Activated naive CD4-positive, alpha-beta T cell treated with anti-CD3 and anti-CD28 coated beads, Interleukin-2, amount 50 U/mL, for 72 hours (primary cell): ENCODE results near the gene NTNG1. TPM values are rescaled to one million over a fixed set of nuclear protein-coding genes. Genes with fewer than 3 reads are reported as not detected.
"Not testable (repeated sequence)": the region's sequence is repeated elsewhere in the genome, so short reads cannot be mapped to it uniquely, and the experiment has no call there.

Experiments used
- ATAC-seq, 2 donors: fragments of 150-1000 bp; cut with Tn5 transposase; 2 replicates each; pipeline ENCODE4 v1.10.0; 2021; ENCODE audit warnings: mild to moderate bottlenecking in 2 of 2, moderate library complexity in 2 of 2
- DNase-seq, 2 donors: peaks; one replicate each; pipeline ENCODE4 v3.0.0; 2021 to 2022; ENCODE audit warnings: low spot score in 2 of 2
- H3K27ac Mint-ChIP-seq, 2 donors: one replicate each; pipeline ENCODE4 v1.8.0; 2022; ENCODE audit warnings: mild to moderate bottlenecking in 2 of 2, mixed read lengths in 2 of 2
- H3K36me3 Mint-ChIP-seq, 2 donors: one replicate each; pipeline ENCODE4 v1.8.0; 2022; ENCODE audit warnings: mixed read lengths in 2 of 2
- H3K9me3 Mint-ChIP-seq, 2 donors: one replicate each; pipeline ENCODE4 v1.8.0; 2022; ENCODE audit warnings: mixed read lengths in 2 of 2
- total RNA-seq, 2 donors: library from RNA; stranded (reverse); gene quantifications; one replicate each; pipeline ENCODE4 v1.2.3, GENCODE V29; 2022

The NTNG1 gene
- total RNA-seq, 2 donors from 2014 or later, result 0.25 TPM; not detected in 1

DNA sequence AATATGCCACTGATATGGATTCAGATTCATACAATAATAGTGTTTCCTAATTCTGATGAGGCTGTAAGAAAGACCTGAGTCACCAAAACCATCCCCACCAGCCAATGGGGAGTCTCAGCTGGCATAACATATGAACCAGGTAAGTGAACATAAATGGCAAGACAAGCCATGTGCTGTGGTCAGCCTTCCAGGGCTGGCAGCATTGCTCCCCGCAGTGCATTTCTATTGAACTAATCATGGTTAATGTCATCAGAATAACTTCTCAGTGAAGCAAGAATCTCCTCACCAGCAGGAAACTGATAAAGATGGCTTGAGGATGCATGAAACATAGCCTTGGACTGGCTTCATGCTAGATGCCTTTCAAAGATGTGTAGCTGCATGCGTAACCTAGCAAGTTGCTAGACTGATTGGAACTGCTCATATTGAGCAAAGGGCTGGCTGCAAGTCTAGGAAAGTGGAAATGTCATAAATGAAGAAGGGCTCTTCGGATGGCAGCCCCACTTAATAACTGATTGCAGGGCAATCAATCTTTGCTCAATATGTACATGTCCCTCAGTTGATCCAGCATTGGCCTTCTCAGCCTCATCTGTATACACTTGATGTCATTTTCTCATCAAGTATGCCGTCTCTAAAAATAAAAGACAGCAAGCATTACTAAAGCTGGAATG lies 88.0 kb downstream of the NTNG1 start:
- H3K27ac Mint-ChIP-seq, result no peak overlapping the region
- ATAC-seq (no peak), DNase-seq (no peak)
- peaks cover 0 to 5% of the 10 kb centered on the region in 2 donors for H3K9me3 Mint-ChIP-seq
- H3K36me3 Mint-ChIP-seq, result no peaks in the 10 kb centered on the region

DNA sequence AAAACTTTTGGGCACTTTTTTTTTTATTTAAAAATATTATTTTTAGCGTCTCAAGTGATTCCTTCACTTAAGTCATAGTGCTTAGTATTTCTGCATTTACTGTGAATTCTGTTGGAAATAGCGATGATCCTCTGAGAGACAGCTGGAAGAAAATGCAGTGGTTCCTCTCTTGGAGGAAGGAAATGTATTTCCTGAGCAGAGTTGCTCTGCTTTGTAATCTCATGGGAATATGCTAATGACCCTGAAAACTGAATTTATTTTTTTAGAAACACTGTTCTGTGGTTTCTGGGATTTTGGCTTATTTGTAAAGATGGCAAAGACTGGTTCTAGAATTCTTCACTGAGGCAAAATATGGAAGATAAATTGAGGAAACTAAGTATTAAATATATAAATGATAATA lies 88.9 kb downstream of the NTNG1 start:
- ATAC-seq (no peak), DNase-seq (no peak)
- no peak overlapping the region for H3K27ac Mint-ChIP-seq
- H3K36me3 Mint-ChIP-seq, result no peaks in the 10 kb centered on the region
- H3K9me3 Mint-ChIP-seq, result peaks cover 0 to 5% of the 10 kb centered on the region in 2 donors

DNA sequence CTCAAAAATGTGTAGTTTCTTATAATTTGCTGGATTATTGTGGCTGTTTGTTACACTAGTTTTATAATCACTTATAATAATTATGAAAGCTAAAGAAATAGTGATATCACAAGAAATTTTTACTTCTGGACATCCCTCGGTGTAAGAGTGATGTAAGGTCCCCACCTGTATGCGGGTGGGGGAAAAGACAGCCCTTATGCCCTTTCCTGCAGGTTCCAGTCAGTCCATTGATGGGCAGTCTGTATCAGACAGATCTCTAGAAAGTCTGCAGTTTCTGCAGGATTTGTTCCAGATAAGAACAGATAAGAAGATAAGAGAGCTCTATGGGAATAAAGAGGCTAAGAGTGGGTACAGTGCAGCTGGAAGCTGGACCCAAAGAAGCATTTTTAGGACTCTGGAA lies 89.3 kb downstream of the NTNG1 start:
- peaks cover 0 to 5% of the 10 kb centered on the region in 2 donors for H3K9me3 Mint-ChIP-seq
- no peak overlapping the region for H3K27ac Mint-ChIP-seq
- no peaks in the 10 kb centered on the region for H3K36me3 Mint-ChIP-seq
- no peak for DNase-seq
- no peak for ATAC-seq

DNA sequence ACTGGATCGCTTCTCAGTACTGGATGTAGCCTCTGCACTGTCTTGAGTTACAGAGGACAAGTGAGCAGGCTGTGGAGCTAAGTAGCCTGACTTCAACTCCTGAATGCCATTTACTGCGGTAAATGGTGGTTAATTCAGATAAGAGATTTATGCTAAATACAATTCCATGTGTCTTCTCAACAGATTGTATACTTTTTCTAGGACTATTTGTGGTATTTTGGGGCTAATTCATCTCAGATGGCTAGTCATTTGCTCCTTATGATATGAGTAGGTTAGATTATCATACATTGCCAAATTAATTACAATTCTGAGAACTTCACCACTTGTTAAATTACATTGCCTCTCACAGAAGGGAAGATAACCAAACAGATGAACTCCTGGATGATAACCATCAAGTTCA lies 90.5 kb downstream of the NTNG1 start:
- Mint-ChIP-seq H3K36me3 (peaks cover 0 to 6% of the 10 kb centered on the region in 2 donors), H3K27ac (no peak overlapping the region), H3K9me3 (peaks cover 0 to 12% of the 10 kb centered on the region in 2 donors)
- DNase-seq, result no peak
- ATAC-seq, result no peak

DNA sequence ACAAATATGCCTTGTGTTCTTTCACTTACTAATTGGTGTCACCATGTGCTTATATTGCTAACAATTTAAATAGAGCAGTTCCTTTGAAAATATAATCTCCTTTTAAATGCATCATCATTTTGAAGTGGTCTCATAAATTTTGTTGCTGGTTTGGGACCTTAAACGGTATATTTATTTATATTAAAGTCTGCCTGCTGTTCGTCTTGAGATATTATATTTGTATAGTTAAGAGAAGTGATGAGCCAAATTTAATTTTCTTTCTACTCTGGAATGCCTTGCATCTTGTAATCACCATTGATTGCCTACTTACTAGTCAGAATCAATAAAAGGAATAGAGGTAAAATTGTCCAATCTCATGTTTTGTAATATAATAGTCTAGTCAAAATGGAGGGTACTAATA lies 91.6 kb downstream of the NTNG1 start:
- H3K27ac Mint-ChIP-seq, result no peak overlapping the region
- ATAC-seq, result no peak
- peaks cover 8 to 17% of the 10 kb centered on the region in 2 donors for H3K9me3 Mint-ChIP-seq
- peaks cover 0 to 12% of the 10 kb centered on the region in 2 donors for H3K36me3 Mint-ChIP-seq
- no peak for DNase-seq

DNA sequence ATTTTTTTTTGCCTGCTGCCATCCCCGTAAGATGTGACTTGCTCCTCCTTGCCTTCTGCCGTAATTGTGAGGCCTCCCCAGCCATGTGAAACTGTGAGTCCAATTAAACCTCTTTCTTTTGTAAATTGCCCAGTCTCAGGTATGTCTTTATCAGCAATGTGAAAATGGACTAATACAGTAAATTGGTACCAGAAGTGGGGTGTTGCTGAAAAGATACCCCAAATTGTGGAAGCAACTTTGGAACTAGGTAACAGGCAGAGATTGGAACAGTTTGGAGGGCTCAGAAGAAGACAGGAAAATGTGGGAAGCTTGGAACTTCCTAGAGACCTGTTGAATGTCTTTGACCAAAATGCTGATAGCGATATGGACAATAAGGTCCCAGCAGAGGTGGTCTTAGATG lies 95.9 kb downstream of the NTNG1 start:
- not testable (repeated sequence) for H3K27ac Mint-ChIP-seq, ATAC-seq, DNase-seq
- Mint-ChIP-seq H3K36me3 (peaks cover 0 to 12% of the 10 kb centered on the region in 2 donors), H3K9me3 (peaks cover 12 to 22% of the 10 kb centered on the region in 2 donors)

DNA sequence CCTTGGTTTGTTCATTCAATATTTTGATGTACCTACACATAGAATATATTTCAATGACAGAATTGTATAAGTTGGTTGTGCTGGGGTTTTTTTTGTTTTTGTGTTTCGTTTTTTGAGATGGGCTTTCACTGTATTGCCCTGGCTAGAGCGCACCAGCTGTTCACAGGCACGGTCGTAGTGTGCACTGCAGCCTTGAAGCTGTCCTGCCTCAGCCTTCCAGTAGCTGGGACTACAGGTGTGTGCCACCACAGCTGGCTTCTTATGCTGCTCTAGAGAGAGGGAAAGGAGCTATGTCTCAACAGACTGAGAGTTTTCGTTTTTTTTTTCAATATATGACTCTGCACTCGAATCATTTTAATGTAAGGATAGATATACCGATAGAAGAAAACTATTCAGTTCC lies 102.6 kb downstream of the NTNG1 start:
- DNase-seq, result no peak
- no peak for ATAC-seq
- Mint-ChIP-seq H3K27ac (no peak overlapping the region), H3K9me3 (peaks cover 0 to 4% of the 10 kb centered on the region in 2 donors), H3K36me3 (no peaks in the 10 kb centered on the region)

DNA sequence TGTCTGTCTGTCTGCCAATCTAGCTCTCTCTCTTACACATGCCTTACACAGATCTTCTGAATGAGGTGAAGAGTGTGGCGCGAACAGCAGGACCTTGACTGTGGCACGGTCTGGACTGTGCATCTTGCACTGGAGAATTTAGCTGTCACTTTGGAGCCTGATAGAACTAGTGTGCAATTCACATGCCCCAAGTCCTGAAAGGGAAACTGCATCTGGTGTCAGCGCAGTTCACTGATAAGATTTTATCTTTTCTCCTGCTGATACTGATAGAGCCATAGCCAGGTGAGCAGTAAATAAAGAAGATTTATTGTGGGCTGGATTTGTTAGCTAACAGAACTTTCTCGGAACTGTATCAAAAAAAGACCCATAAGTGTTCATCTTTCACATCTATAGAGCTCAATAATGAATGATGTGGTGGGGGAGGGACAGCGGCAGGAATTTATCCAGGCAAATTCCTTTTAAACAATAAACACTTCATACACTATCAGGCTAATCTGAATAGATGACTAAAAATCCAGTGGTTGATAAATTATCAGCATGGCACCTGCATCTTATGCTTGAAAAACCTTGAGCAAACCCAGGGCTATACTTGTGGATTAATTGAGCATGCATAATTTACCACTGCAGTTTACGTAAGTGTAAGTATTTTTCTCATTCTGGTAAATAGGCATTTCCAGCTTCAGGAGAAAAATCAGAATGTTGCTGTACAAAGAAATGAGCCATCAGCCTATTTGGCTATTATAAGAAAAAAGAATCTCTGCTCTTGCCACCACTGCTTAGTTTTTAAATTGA lies 104.1 kb downstream of the NTNG1 start:
- H3K36me3 Mint-ChIP-seq, result no peaks in the 10 kb centered on the region
- H3K9me3 Mint-ChIP-seq, result no peaks in the 10 kb centered on the region
- ATAC-seq (no peak), DNase-seq (no peak)
- H3K27ac Mint-ChIP-seq, result no peak overlapping the region

DNA sequence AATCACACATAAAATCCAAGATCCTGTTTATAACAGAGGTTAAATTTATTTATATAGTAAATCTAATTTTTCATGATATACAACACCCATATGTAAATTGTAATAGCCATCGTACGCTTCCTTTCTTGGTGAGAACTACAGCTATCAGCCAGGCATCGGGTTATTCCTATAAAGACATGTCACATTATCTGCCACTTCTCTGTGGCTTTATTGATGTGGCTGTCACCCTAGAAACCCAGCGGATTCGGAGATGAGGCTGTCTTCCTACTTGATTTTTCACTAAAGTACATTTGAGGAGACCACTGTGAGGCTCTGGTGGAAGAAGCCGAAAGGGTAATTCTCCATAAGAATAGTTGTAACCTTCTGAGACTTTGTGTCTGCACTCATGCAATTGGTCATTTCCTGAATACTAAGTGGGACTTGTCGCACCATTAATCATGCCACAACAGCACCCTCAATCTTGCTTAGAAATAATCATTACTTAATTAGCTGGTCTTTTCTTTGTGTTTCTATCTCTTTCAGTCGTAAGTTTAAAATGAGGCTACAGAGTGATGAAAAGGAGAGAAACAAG lies 106.0 kb downstream of the NTNG1 start:
- Mint-ChIP-seq H3K36me3 (no peaks in the 10 kb centered on the region), H3K27ac (no peak overlapping the region), H3K9me3 (no peaks in the 10 kb centered on the region)
- ATAC-seq, result no peak
- no peak for DNase-seq

DNA sequence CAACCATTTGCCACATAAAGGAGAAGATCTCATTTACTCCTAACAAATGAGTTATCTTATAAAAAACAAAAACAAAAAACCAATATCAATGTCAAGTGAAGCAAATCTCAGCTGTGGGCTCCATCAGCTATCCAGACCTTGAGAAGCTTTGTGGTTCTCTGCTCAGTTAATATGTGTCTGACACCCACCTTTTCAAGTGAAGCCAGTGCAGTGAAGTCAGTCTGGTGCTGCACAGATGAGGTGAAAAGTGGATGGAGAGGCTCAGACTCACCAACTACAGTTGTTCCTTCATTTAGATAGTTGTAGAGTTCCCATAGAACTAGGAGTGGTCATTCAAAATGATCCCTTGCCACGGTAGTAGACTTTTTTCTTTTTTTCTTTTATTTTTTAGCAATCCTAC lies 106.8 kb downstream of the NTNG1 start:
- Mint-ChIP-seq H3K36me3 (no peaks in the 10 kb centered on the region), H3K27ac (peak overlapping the region in 1 of 2 donors; percentile 36), H3K9me3 (no peaks in the 10 kb centered on the region)
- DNase-seq (no peak), ATAC-seq (no peak)

DNA sequence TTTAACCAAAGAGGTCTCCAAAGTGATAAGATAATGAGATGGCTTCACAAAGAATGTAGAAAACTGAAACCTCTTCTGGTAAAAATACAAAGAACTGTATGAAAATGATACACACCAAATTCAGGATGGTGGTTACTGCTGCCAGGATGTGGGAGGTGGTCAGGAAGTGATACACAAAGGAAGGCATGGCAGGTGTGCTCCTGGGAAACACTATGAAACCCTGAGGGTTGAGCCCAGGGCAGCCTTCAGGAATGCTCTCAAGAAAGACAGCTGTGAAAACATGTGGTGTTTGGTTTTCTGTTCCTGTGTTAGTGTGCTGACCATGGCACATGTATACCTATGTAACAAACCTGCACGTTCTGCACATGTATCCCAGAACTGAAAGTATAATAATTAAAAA lies 109.3 kb downstream of the NTNG1 start:
- Mint-ChIP-seq H3K36me3 (no peaks in the 10 kb centered on the region), H3K27ac (no peak overlapping the region), H3K9me3 (no peaks in the 10 kb centered on the region)
- no peak for DNase-seq
- ATAC-seq, result no peak

DNA sequence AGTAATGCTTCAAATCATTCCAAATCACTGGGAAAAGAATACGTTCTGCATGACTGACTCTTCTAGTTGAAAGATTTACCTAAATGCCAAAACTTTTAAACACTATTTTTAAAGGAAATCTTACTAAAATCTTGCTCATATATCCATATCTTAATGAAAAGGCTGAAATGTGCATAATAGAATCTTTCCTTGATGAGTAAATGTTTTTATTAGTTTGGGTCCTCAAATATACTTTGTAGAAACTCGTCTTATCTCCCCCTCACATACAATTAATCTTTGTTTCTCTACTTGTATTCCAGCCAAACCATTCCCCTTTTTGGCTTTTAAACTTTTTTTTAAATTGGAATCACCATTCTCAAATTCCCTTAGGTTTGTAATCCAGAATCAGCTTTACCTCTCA lies 110.2 kb downstream of the NTNG1 start:
- Mint-ChIP-seq H3K36me3 (no peaks in the 10 kb centered on the region), H3K9me3 (no peaks in the 10 kb centered on the region), H3K27ac (no peak overlapping the region)
- no peak for DNase-seq
- ATAC-seq, result no peak

DNA sequence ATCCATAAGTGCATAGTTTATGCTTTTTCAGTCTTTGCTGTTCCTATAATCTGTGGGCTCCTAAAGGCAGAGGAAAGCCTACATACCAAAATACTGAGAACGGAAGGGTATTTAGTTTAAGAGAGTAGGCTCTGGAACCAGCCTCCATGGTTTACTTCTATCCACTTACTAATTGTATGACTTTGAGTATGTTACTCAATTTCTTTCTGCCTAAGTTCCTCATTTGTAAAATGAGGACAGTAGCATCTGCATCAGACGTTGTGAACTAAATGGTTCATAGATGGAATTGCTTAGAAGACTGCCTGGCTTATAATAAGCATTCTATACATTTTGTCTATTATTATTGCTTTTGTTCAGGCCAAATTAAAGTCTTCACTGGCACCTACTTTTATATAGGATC lies 111.0 kb downstream of the NTNG1 start:
- H3K9me3 Mint-ChIP-seq, result no peaks in the 10 kb centered on the region
- H3K27ac Mint-ChIP-seq, result no peak overlapping the region
- no peaks in the 10 kb centered on the region for H3K36me3 Mint-ChIP-seq
- ATAC-seq (no peak), DNase-seq (no peak)

DNA sequence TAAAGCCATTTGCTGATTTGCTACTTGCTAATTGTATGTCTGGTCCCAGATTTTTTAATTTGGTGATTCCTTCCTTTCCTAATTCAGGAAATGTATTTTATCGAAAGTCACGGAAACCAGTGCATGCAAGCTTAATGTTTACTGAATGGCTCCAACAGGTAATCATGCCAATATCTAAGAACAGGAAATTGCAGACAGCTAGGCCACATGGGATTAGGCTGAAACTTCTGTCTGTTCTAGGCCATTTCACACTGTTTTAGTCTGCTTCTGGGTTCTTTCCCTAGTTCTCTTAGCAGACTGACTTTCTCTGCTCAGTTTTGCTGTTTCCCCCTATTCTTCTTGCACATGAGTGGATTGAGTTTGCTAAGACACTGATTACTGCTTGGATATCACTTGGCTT lies 111.4 kb downstream of the NTNG1 start:
- no peaks in the 10 kb centered on the region for H3K9me3 Mint-ChIP-seq
- no peaks in the 10 kb centered on the region for H3K36me3 Mint-ChIP-seq
- no peak overlapping the region for H3K27ac Mint-ChIP-seq
- no peak for DNase-seq
- ATAC-seq, result no peak

DNA sequence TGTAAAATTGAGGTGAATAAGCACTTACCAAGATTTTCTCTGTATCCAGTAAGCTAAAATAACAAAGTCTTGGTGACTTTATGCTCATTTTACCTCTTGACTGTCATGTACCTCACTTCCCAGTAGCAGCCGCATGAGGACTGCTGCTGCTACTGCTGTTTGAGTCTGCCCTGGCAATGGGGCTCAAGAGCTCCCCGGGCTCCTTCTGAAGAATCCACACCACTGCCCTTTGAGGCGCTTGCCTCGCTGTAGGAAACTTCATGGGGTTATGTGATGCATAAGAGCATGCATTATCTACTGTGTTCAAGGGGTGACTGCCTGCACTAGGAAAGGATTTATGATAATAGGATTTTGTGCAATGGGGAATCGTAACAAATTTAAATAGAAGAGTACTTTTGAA lies 113.5 kb downstream of the NTNG1 start:
- Mint-ChIP-seq H3K27ac (no peak overlapping the region), H3K9me3 (no peaks in the 10 kb centered on the region), H3K36me3 (no peaks in the 10 kb centered on the region)
- ATAC-seq, result no peak
- no peak for DNase-seq

DNA sequence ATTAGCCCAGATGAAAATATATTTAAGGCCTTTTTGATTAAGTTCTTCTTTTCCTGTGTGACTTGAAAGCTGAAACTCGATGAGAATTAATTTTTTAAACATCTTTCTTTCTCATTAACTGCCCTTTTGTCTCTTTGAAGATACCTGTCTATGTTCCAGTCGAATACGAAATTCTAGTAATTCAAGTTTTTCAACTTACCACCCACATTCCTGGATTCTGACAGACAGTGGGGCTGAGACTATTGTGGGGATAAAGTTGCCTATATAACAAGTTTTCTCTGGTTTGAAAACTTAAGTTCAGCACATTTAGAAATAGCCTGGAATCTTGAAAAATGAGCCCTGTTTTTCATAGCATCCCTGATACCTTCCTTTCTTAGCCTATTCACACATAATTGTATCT lies 114.6 kb downstream of the NTNG1 start:
- ATAC-seq (no peak), DNase-seq (no peak)
- Mint-ChIP-seq H3K36me3 (no peaks in the 10 kb centered on the region), H3K27ac (no peak overlapping the region), H3K9me3 (no peaks in the 10 kb centered on the region)

DNA sequence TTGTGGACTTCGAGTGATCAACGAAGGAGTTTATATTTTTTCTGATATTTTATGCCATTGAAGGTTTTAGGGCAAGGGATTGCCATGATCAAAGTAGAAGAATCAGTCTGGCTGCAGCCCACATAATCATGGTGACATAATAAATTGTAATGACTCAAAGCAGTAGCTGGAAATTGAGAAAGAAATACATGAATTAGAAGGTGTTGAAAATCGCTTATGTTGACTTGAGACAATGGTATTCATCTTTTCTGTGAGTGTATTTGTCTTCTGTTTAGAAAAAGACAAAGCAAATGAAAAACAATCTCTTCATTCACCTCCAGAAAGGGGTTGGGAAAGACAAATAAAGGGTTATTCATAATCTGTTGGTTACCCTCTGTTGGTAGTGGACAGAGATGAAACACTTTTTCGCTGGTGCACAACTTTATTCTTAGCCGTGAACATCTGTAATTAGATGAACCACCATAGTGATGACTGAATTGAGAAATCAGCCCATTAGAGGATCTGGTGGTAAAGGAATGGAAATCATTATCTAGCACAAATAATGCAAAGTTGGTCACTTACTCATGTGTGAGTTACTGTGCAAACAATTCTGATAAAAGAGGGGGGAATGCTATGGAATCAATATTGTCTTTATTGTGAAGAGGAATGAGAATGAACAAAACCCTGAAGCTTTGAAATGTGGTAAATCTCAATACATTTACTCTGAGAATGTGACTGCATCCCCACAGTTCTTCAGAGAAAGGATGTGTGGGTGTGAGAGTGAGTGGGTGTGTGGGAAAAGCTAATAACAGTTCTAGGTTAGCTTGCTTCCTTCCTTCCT lies 121.8 kb downstream of the NTNG1 start:
- ATAC-seq, result no peak

More for the DNA sequence above, 121.8 kb downstream of the NTNG1 start:
- DNase-seq, result no peak
- Mint-ChIP-seq H3K9me3 (no peaks in the 10 kb centered on the region), H3K27ac (no peak overlapping the region), H3K36me3 (no peaks in the 10 kb centered on the region)
